Endometrial microvascular endothelial cells (primary cell): Measurements from ENCODE around the gene CELF6. TPM values are rescaled to one million over a fixed set of nuclear protein-coding genes. Genes with fewer than 3 reads are reported as not detected.

ENCODE experiments used
- in situ Hi-C: cut with HindIII; loops from 2 replicates; pipeline ENCODE4 v1.10.0; 2017; ENCODE audit warnings: low sequenced_read_pairs, low pct_unique_long_range_greater_than_20kb; ENCODE audit errors: inconsistent ontology term
- total RNA-seq: library from RNA; depleted of rRNA; stranded (reverse); fragments of >200 nt; gene quantifications from one replicate; pipeline ENCODE4 v1.2.3, GENCODE V29; 2015; ENCODE audit errors: inconsistent ontology term

The CELF6 gene
- not detected for total RNA-seq

DNA sequence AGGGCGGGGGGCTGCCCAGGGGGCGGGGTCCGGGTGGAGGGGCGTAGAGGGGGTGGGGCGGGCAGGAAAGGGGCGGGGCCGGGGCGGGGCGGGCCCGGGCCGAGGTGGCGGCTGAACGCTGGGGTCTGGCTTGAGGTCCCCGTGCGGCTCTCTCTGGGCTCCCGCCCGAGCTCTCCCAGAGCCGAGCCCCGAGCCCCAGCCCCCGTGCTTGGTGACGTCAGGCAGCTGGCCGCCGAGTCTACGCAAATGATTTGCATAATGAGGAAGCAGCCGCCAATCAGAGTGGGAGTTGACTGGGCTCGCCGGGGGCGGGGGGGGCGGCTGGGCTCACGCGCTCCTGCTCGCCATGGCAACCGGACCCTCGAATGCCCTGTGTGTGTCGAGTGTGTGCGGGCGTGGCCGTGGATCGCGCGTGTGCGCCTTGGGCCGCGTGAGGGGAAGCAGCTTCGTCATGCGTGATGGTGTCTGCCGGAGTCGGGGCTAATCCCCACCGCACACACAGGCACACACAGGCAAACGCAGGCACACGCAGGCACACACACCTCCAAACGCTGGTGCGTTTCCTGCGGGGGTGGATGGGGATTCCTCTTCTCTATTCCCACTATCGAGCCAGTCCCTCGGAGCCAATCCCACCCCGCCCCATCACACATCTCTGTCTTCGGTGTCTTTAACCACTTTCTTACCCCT is at the start of gene CELF6:
Gene CELF6 (minus strand): TSS at position 173 of the 687 bp plus-strand sequence. CDS start 283 bp downstream, outside the sequence.
- in situ Hi-C loops, result no loop called here

- in situ Hi-C loops, result no loop called here
Measured at GRCh38 chr15:72368899-72369298, 48.9 kb upstream of the CELF6 start.

DNA sequence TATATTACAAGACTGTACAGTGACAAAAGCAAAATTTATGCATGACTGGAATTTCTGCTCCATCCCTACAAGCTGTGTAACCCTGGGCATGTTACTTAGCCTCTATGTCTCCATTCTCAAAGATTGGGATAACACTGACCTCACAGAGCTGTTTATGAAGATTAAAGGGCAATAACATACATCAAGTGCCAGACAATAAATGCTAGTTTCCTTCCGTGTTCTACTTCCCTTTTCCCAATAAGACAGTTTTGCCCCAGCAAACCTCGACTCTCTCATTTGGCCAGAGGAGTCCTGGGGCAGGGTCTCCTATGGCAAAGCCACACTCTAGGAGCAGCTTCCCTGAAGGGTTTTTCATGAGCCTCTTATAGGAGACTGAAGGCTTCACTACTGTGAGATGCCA is 48.4 kb upstream of the CELF6 start:
- in situ Hi-C loops, result no loop called here

- in situ Hi-C loops, result no loop called here
Measured at GRCh38 chr15:72365844-72366243, 45.9 kb upstream of the CELF6 start.

GRCh38 chr15:72361176-72361575 is 41.2 kb upstream of the CELF6 start:
- in situ Hi-C loops, result no loop called here

GRCh38 chr15:72358650-72359171 is 38.8 kb upstream of the CELF6 start:
- in situ Hi-C loops, result no loop called here

DNA sequence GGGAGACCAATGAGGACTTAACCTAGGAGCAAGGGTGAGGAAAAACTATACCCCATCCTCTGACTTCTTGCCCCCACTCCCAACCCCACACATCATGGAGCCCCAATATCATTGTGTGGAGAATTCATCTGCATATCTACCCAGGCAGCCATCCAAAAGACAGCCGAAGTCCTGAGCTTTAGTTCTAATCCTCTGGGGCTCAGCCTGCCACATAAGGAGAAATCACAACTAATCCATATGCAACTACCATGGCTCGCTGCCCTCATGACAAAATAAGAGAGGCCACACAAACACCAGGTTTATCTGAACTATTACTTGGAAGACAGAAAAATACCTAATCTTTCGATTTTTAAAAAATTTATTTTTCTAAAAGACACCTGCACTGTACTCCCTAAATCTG is 38.2 kb upstream of the CELF6 start:
- in situ Hi-C loops, result no loop called here

DNA sequence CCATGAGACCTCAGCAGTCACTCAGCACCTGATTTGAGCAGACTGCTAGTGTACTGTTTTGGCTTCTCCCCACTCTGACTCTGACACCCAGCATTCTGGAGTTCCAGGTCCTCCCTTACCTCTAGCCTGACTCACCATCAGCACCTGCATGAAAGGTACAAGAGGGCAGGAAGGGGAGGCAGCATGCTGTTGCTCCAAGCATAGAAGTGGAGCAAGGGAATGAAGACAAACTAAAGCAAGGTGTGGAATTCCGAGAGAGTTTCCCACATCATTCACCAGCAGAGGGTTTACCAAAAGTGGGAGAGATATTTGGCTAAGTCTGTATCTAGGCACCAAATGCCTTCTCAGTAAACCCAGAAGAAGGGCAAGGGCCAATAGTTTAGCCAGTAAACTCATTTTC is 34.5 kb upstream of the CELF6 start:
- in situ Hi-C loops, result no loop called here

DNA sequence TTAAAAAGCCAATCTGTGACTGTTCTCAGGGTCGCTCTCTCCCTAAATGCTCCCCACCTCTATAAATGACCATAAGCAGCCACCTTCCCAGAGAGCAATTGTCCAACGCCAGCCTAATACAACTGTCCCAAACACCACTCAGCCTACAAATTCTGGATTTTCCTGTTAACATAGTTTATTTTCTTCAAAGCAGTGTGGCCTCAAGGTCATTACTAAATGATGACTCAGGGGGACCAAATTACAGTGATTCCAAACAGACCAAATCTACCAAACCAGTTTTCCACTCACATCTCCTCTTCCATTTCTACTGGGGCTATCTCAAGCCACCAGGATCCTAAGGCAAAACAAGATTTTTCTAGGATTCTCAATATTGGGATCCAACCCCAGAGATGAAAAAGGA is 33.3 kb upstream of the CELF6 start:
- in situ Hi-C loops, result no loop called here

DNA sequence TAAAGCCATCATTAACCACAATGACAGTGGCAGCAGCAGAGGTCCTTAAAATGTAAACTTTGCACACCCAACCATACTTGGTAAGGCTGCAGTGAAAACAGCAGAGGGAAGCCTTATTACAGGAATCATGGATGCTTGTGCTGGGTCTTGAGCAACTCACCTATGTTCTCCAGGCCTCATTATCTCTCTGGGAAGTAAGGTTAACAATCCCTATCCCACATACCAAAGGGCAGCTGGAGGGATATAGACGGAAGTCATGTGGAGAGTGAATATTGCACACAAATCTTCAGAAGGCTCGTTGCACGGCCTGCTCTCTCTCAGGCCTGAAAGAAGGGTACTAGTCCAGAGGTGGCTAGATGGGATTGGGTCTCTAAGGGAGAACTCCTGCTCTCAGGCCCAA is 25.8 kb upstream of the CELF6 start:
- in situ Hi-C loops, result no loop called here

DNA sequence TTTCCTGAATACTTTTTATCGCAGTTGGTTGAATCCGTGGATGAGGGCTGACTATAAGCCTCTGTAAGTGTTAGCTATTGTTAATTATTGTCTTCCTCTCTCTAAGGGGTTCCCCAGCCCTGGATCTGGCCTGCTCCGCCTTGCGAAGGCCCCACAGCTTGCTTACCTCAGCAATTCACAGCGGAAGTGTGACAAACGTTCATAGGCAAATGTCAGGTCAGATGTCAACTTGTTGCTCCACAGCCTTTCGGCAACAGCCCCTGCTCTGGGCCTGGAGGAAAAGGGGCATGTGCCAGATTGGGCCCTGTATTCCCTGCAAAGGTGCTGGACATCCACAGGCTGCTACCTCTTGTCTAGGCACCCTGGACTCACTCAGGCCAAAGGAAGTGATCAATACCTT is 25.3 kb upstream of the CELF6 start:
- in situ Hi-C loops, result no loop called here

- in situ Hi-C loops, result no loop called here
Measured at GRCh38 chr15:72344602-72345001, 24.6 kb upstream of the CELF6 start.

- in situ Hi-C loops, result no loop called here
Measured at GRCh38 chr15:72342385-72342784, 22.4 kb upstream of the CELF6 start.

GRCh38 chr15:72341361-72341760 is 21.4 kb upstream of the CELF6 start:
- in situ Hi-C loops, result no loop called here

DNA sequence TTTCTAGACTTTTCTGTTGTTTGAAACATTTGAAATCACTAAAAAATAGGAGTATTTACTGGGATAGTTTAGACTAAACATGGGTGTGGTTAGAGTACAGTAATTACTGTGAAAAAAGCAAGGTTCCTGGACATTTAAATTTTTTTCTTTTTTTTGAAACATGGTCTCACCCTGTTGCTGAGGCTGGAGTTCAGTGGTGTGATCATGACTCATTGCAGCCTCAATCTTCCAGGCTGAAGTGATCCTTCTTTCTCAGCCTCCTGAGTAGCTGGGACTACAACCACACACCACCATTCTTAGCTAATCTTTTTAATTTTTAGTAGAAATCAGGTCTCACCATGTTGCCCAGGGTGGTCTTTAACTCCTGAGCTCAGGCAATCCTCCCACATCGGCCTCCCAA is 20.4 kb upstream of the CELF6 start:
- in situ Hi-C loops, result no loop called here

- in situ Hi-C loops, result no loop called here
Measured at GRCh38 chr15:72339777-72340177, 19.8 kb upstream of the CELF6 start.

DNA sequence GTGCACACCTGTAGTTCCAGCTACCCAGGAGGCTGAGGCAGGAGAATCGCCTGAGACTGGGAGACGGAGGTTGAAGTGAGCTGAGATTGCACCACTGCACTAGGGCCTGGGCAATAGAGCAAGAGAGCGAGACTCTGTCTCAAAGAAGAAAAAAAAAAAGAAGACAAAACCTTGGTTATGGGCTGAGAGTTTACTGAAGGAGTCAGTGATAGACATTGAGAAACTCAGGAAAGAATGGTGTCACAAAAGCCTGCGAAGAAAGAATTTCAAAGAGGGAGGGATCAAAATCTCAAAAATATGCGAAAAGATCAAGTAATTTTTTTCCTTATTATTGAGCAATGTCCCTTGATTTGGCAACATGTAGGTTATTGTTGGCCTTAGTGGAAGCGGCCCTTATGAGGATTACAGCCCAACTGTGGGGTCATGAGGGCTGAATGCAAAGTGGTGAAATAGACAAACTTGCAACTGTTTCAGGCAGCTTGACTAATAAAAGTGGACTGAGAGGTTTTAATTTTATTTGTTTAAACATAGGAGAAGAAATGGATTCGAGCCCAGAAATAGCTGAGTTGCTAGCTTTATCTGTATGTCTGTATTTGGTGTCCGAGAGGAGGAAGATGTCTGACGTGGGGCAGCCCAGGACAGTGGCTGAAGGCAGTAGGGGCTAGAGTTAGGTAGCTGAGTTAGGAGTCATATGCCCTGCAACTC is 18.8 kb upstream of the CELF6 start:
- in situ Hi-C loops, result no loop called here

- in situ Hi-C loops, result no loop called here
Measured at GRCh38 chr15:72338148-72338547, 18.2 kb upstream of the CELF6 start.

DNA sequence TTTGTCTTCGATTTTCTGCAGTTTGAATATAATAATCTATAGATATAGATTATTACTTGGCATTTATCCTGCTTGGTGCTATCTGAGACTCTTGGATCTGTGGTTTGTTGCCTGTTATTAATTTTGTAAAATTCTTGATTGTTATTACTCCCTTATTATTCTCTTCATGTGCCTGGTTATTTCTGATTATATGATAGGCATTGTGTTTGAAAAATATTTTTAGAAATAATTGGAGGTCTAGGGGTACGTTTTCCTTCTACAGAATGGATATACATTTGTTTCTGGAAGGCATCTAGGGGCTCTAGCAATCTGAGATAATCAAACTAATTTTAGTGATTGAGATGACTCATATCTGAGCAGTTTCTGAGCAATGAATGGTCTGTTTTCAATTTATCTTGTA is 14.9 kb upstream of the CELF6 start:
- in situ Hi-C loops, result no loop called here

- in situ Hi-C loops, result no loop called here
Measured at GRCh38 chr15:72331021-72331420, 11.1 kb upstream of the CELF6 start.
